22Rv1 (cell line): Measurements from ENCODE around the gene PI4K2B.

ENCODE experiments used
- CTCF ChIP-seq: fragments of 450-650 bp; IDR thresholded peaks from 2 replicates; pipeline ENCODE4 v1.5.1; 2017; ENCODE audit warnings: mild to moderate bottlenecking
- ZFX ChIP-seq: fragments of 450-650 bp; IDR thresholded peaks from 2 replicates; pipeline ENCODE4 v1.6.1; 2017; ENCODE audit warnings: antibody characterized with exemption, borderline replicate concordance

GRCh38 chr4:25235401-25235800 lies 1.6 kb downstream of the PI4K2B start:
- no peak for TF ChIP-seq CTCF
- TF ChIP-seq ZFX, result no peak
